Astrocyte (in vitro differentiated cells and primary cell): ENCODE measurements around the gene NUDT14. TPM values are rescaled to one million over a fixed set of nuclear protein-coding genes. Genes with fewer than 3 reads are reported as not detected.

ENCODE experiments used
- DNase-seq: peaks from one replicate; pipeline ENCODE4 v3.0.0-alpha.2; 2010; ENCODE audit warnings: low read depth
- FAIRE-seq: peaks from 2 replicates; lab custom pipeline; 2011; peaks lifted over from hg19 to GRCh38; lab: Jason Lieb, UNC
- H2AFZ ChIP-seq: 2 replicates; pipeline ENCODE4 v1.6.0; 2012; ENCODE audit warnings: low read depth, low read length, inconsistent platforms
- H3K27ac ChIP-seq: 2 replicates; pipeline ENCODE4 v1.5.1; 2011; ENCODE audit warnings: low read depth, low read length, inconsistent platforms
- H3K27me3 ChIP-seq: 2 replicates; pipeline ENCODE4 v1.6.0; 2011; ENCODE audit warnings: low read length, inconsistent platforms; ENCODE audit not compliant: insufficient read depth
- H3K36me3 ChIP-seq: 2 replicates; pipeline ENCODE4 v1.5.1; 2011; ENCODE audit warnings: low read length, inconsistent platforms; ENCODE audit not compliant: insufficient read depth
- H3K4me1 ChIP-seq: 2 replicates; pipeline ENCODE4 v1.5.1; 2011; ENCODE audit warnings: low read length, inconsistent platforms; ENCODE audit not compliant: insufficient read depth
- H3K4me2 ChIP-seq: 2 replicates; pipeline ENCODE4 v1.6.0; 2012; ENCODE audit warnings: low read length, inconsistent platforms
- H3K4me3 ChIP-seq: 2 replicates; pipeline ENCODE4 v1.5.1; 2011; ENCODE audit warnings: low read depth, mild to moderate bottlenecking, low read length, inconsistent platforms; ENCODE audit not compliant: insufficient read depth
- H3K79me2 ChIP-seq: 2 replicates; pipeline ENCODE4 v1.6.0; 2012; ENCODE audit warnings: mild to moderate bottlenecking, low read length, inconsistent platforms; ENCODE audit not compliant: insufficient read depth
- H3K9ac ChIP-seq: 2 replicates; pipeline ENCODE4 v1.6.0; 2012; ENCODE audit warnings: mild to moderate bottlenecking, low read length, inconsistent platforms
- H3K9me3 ChIP-seq: 2 replicates; pipeline ENCODE4 v1.5.1; 2012; ENCODE audit warnings: low read depth, mild to moderate bottlenecking, low read length, inconsistent platforms; ENCODE audit not compliant: insufficient read depth
- H4K20me1 ChIP-seq: 2 replicates; pipeline ENCODE4 v1.6.0; 2012; ENCODE audit warnings: low read length, inconsistent platforms; ENCODE audit not compliant: insufficient read depth
- H3K27ac Mint-ChIP-seq: one replicate; pipeline ENCODE4 v1.8.0; 2021; ENCODE audit warnings: mild to moderate bottlenecking, mixed read lengths; ENCODE audit not compliant: unreplicated experiment
- H3K27me3 Mint-ChIP-seq: one replicate; pipeline ENCODE4 v1.8.0; 2021; ENCODE audit warnings: low read depth, mixed read lengths; ENCODE audit not compliant: unreplicated experiment
- H3K36me3 Mint-ChIP-seq: one replicate; pipeline ENCODE4 v1.8.0; 2021; ENCODE audit warnings: low read depth, mixed read lengths; ENCODE audit not compliant: unreplicated experiment
- H3K4me1 Mint-ChIP-seq: one replicate; pipeline ENCODE4 v1.8.0; 2021; ENCODE audit warnings: low read depth, mixed read lengths; ENCODE audit not compliant: unreplicated experiment
- H3K4me3 Mint-ChIP-seq: one replicate; pipeline ENCODE4 v1.8.0; 2021; ENCODE audit warnings: mild to moderate bottlenecking, moderate library complexity, mixed read lengths; ENCODE audit not compliant: unreplicated experiment
- H3K9me3 Mint-ChIP-seq: one replicate; pipeline ENCODE4 v1.8.0; 2021; ENCODE audit warnings: mild to moderate bottlenecking, mixed read lengths; ENCODE audit not compliant: unreplicated experiment
- EZH2 ChIP-seq: IDR thresholded peaks from 2 replicates; pipeline ENCODE4 v1.6.1; 2012; ENCODE audit warnings: mild to moderate bottlenecking, low read length, inconsistent platforms; ENCODE audit not compliant: insufficient read depth
- total RNA-seq: library from RNA; stranded (reverse); gene quantifications from 2 replicates; pipeline ENCODE4 v1.2.1, GENCODE V29; 2021
- TF ChIP-seq, protein P1 (sequence below): IDR thresholded peaks from 2 replicates; pipeline ENCODE4 v1.5.1; 2011; ENCODE audit warnings: low read depth, mild to moderate bottlenecking, inconsistent platforms, low read length, moderate library complexity; ENCODE audit not compliant: insufficient read depth

The NUDT14 gene
- total RNA-seq, 1 donor from 2014 or later: 17.5 TPM

DNA sequence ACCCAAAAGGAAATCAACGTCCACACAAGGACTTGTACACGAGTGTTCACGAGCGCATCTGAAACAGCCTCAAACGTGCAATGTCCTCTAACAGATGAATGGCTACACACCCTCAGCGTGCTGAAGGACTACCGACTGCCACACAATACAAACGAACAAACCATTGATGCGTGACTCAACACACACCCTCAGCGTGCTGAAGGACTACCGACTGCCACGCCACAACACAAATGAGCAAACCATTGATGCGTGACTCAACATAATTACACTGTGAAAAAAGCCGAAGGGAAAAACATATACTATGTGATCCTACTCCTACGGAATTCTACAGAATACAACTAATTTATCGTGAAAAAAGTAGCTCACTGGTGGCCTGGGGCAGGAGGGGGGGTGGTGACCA is 42.1 kb upstream of the NUDT14 start:
- no peak overlapping the region for H3K4me3 ChIP-seq
- Mint-ChIP-seq H3K4me3 (no peak overlapping the region), H3K9me3 (no peaks in the 10 kb centered on the region), H3K36me3 (peaks cover 16% of the 10 kb centered on the region), H3K27ac (no peak overlapping the region), H3K4me1 (no peaks in the 10 kb centered on the region), H3K27me3 (no peaks in the 10 kb centered on the region)
- peaks cover 4% of the 10 kb centered on the region for H3K79me2 ChIP-seq
- no peak overlapping the region for H3K9ac ChIP-seq
- H3K9me3 ChIP-seq: no peaks in the 10 kb centered on the region
- no peak for FAIRE-seq
- no peaks in the 10 kb centered on the region for H3K4me1 ChIP-seq
- H3K36me3 ChIP-seq: no peaks in the 10 kb centered on the region
- H3K27ac ChIP-seq: no peak overlapping the region
- no peak for TF ChIP-seq EZH2
- TF ChIP-seq, protein P1, sequence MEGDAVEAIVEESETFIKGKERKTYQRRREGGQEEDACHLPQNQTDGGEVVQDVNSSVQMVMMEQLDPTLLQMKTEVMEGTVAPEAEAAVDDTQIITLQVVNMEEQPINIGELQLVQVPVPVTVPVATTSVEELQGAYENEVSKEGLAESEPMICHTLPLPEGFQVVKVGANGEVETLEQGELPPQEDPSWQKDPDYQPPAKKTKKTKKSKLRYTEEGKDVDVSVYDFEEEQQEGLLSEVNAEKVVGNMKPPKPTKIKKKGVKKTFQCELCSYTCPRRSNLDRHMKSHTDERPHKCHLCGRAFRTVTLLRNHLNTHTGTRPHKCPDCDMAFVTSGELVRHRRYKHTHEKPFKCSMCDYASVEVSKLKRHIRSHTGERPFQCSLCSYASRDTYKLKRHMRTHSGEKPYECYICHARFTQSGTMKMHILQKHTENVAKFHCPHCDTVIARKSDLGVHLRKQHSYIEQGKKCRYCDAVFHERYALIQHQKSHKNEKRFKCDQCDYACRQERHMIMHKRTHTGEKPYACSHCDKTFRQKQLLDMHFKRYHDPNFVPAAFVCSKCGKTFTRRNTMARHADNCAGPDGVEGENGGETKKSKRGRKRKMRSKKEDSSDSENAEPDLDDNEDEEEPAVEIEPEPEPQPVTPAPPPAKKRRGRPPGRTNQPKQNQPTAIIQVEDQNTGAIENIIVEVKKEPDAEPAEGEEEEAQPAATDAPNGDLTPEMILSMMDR: no peak
- no peak overlapping the region for H2AFZ ChIP-seq
- no peaks in the 10 kb centered on the region for H3K27me3 ChIP-seq
- peaks cover 19% of the 10 kb centered on the region for H4K20me1 ChIP-seq
- peak; percentile 76 for DNase-seq
- H3K4me2 ChIP-seq: no peak overlapping the region

DNA sequence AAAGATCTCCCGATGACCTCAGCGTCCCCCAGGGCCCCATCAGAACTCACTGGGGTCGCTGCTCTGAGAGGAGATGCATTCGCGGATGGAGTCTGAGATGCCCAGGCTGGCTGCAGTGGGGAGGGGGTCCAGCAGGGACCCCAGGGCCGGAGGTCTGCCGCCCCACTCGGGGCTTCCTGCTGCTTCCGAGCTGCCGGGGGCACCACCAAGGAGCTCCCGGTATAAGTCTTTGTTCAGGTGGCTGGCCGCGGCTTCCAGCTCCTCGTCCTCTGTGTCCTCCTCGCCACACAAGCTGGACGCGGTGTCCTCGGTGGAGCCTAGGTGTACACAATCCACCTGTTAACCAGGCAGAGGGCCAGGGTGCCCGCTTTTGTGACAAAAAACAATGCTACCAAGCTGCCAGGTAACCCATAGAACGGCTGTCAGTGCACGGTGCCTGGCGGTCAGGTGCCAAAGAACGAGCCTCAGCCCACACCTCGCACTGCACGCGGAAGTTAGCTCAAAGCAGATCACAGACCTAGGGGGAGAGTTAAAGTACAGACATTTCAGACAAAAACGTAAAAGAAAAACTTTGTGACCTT is 40.6 kb upstream of the NUDT14 start:
- no peak overlapping the region for H3K27ac ChIP-seq
- Mint-ChIP-seq H3K27me3 (no peaks in the 10 kb centered on the region), H3K4me3 (no peak overlapping the region), H3K27ac (no peak overlapping the region), H3K9me3 (no peaks in the 10 kb centered on the region), H3K4me1 (no peaks in the 10 kb centered on the region), H3K36me3 (peaks cover 14% of the 10 kb centered on the region)
- H3K4me1 ChIP-seq: no peaks in the 10 kb centered on the region
- no peaks in the 10 kb centered on the region for H3K27me3 ChIP-seq
- peaks cover 4% of the 10 kb centered on the region for H3K79me2 ChIP-seq
- H3K9me3 ChIP-seq: no peaks in the 10 kb centered on the region
- H4K20me1 ChIP-seq: peaks cover 19% of the 10 kb centered on the region
- no peak overlapping the region for H3K4me3 ChIP-seq
- no peak overlapping the region for H3K4me2 ChIP-seq
- TF ChIP-seq EZH2: no peak
- TF ChIP-seq, protein P1: no peak
- FAIRE-seq: no peak
- no peak overlapping the region for H2AFZ ChIP-seq
- DNase-seq: no peak
- no peaks in the 10 kb centered on the region for H3K36me3 ChIP-seq
- H3K9ac ChIP-seq: no peak overlapping the region
